ENCODE results near the gene DNAJC24. TPM values are rescaled to one million over a fixed set of nuclear protein-coding genes. Genes with fewer than 3 reads are reported as not detected.

Gene DNAJC24
- total and polyA plus RNA-seq, 4 donors: 4.9 to 25.4 (median 9.7) TPM

- no peaks in the 10 kb centered on the region for H3K4me1 ChIP-seq (ENCODE audit: control insufficient read depth in 5 of 5, insufficient read depth in 5 of 5, low read length in 5 of 5)
- no peaks in the 10 kb centered on the region for H3K9me3 ChIP-seq (ENCODE audit: control insufficient read depth in 4 of 4, insufficient read depth in 3 of 4, low read length in 3 of 4)
- ATAC-seq (ENCODE audit: insufficient read depth, low FRiP score): no peak
- H3K27me3 ChIP-seq (ENCODE audit: control insufficient read depth in 3 of 3, insufficient read depth in 3 of 3, low read length in 2 of 3): no peaks in the 10 kb centered on the region
- H3K4me3 ChIP-seq: no peak overlapping the region
- H3K36me3 ChIP-seq (ENCODE audit: control insufficient read depth in 4 of 4, insufficient read depth in 4 of 4, low read length in 4 of 4): peaks cover 0 to 5% (median 1%) of the 10 kb centered on the region in 4 donors
- 77 to 80% methylated on average over 1 of the region's 1 CpG for WGBS, 2 donors
- H3K9ac ChIP-seq (ENCODE audit: insufficient read depth in 1 of 2, low read length in 2 of 2): no peak overlapping the region
- TF ChIP-seq CTCF (IDR thresholded peaks at IDR 0.05; ENCODE audit: control extremely low read depth, extremely low read depth): no peak
- DNase-seq: no peak
- H3K27ac ChIP-seq (ENCODE audit: low read depth in 1 of 2, low read length in 1 of 2): no peak overlapping the region
Observed at GRCh38 chr11:31419669-31420068, 50.0 kb downstream of the DNAJC24 start.

- no peaks in the 10 kb centered on the region for H3K9me3 ChIP-seq (ENCODE audit: control insufficient read depth in 4 of 4, insufficient read depth in 3 of 4, low read length in 3 of 4)
- no peaks in the 10 kb centered on the region for H3K4me1 ChIP-seq (ENCODE audit: control insufficient read depth in 5 of 5, insufficient read depth in 5 of 5, low read length in 5 of 5)
- H3K27ac ChIP-seq (ENCODE audit: low read depth in 1 of 2, low read length in 1 of 2): no peak overlapping the region
Observed at GRCh38 chr11:31421820-31422219, 52.2 kb downstream of the DNAJC24 start.

GRCh38 chr11:31422703-31423102, 53.0 kb downstream of the DNAJC24 start:
- no peaks in the 10 kb centered on the region for H3K9me3 ChIP-seq (ENCODE audit: control insufficient read depth in 4 of 4, insufficient read depth in 3 of 4, low read length in 3 of 4)
- no peak for TF ChIP-seq CTCF (IDR thresholded peaks at IDR 0.05; ENCODE audit: control extremely low read depth, extremely low read depth)
- ATAC-seq (ENCODE audit: insufficient read depth, low FRiP score): no peak

More at GRCh38 chr11:31421820-31422219, 52.2 kb downstream of the DNAJC24 start:
- whole genome bisulfite sequencing, 2 donors: 81 to 87% methylated on average over 2 of the region's 2 CpGs
- Histone ChIP-seq H3K4me3 (no peak overlapping the region), H3K36me3 (ENCODE audit: control insufficient read depth in 4 of 4, insufficient read depth in 4 of 4, low read length in 4 of 4) (peaks cover 0 to 1% (median 0%) of the 10 kb centered on the region in 4 donors), H3K9ac (ENCODE audit: insufficient read depth in 1 of 2, low read length in 2 of 2) (no peak overlapping the region), H3K27me3 (ENCODE audit: control insufficient read depth in 3 of 3, insufficient read depth in 3 of 3, low read length in 2 of 3) (no peaks in the 10 kb centered on the region)
- TF ChIP-seq CTCF (IDR thresholded peaks at IDR 0.05; ENCODE audit: control extremely low read depth, extremely low read depth): no peak
- DNase-seq (no peak), ATAC-seq (ENCODE audit: insufficient read depth, low FRiP score) (no peak)

GRCh38 chr11:31424652-31425051, 55.0 kb downstream of the DNAJC24 start:
- Histone ChIP-seq H3K27me3 (ENCODE audit: control insufficient read depth in 3 of 3, insufficient read depth in 3 of 3, low read length in 2 of 3) (no peaks in the 10 kb centered on the region), H3K9me3 (ENCODE audit: control insufficient read depth in 4 of 4, insufficient read depth in 3 of 4, low read length in 3 of 4) (no peaks in the 10 kb centered on the region), H3K36me3 (ENCODE audit: control insufficient read depth in 4 of 4, insufficient read depth in 4 of 4, low read length in 4 of 4) (peaks cover 0 to 3% (median 2%) of the 10 kb centered on the region in 4 donors), H3K4me1 (ENCODE audit: control insufficient read depth in 5 of 5, insufficient read depth in 5 of 5, low read length in 5 of 5) (no peaks in the 10 kb centered on the region), H3K9ac (ENCODE audit: insufficient read depth in 1 of 2, low read length in 2 of 2) (no peak overlapping the region), H3K27ac (ENCODE audit: low read depth in 1 of 2, low read length in 1 of 2) (no peak overlapping the region), H3K4me3 (no peak overlapping the region)
- DNase-seq (no peak), ATAC-seq (ENCODE audit: insufficient read depth, low FRiP score) (no peak)
- TF ChIP-seq CTCF (IDR thresholded peaks at IDR 0.05; ENCODE audit: control extremely low read depth, extremely low read depth): no peak

More at GRCh38 chr11:31422703-31423102, 53.0 kb downstream of the DNAJC24 start:
- Histone ChIP-seq H3K27ac (ENCODE audit: low read depth in 1 of 2, low read length in 1 of 2) (no peak overlapping the region), H3K9ac (ENCODE audit: insufficient read depth in 1 of 2, low read length in 2 of 2) (no peak overlapping the region), H3K27me3 (ENCODE audit: control insufficient read depth in 3 of 3, insufficient read depth in 3 of 3, low read length in 2 of 3) (no peaks in the 10 kb centered on the region), H3K36me3 (ENCODE audit: control insufficient read depth in 4 of 4, insufficient read depth in 4 of 4, low read length in 4 of 4) (peaks cover 0 to 3% (median under 1%) of the 10 kb centered on the region in 4 donors), H3K4me1 (ENCODE audit: control insufficient read depth in 5 of 5, insufficient read depth in 5 of 5, low read length in 5 of 5) (no peaks in the 10 kb centered on the region), H3K4me3 (no peak overlapping the region)
- WGBS, 2 donors: 93 to 95% methylated on average over 1 of the region's 1 CpG
- DNase-seq: no peak
